Measurements from ENCODE around the gene CREG2. TPM values are rescaled to one million over a fixed set of nuclear protein-coding genes. Genes with fewer than 3 reads are reported as not detected.
A peak's percentile ranks its signal among the peaks of the same experiment; 100 is the strongest.
"Not testable (repeated sequence)": the region's sequence is repeated elsewhere in the genome, so short reads cannot be mapped to it uniquely, and the experiment has no call there.

CREG2 gene
- polyA plus RNA-seq, 1 experiment = not detected

DNA sequence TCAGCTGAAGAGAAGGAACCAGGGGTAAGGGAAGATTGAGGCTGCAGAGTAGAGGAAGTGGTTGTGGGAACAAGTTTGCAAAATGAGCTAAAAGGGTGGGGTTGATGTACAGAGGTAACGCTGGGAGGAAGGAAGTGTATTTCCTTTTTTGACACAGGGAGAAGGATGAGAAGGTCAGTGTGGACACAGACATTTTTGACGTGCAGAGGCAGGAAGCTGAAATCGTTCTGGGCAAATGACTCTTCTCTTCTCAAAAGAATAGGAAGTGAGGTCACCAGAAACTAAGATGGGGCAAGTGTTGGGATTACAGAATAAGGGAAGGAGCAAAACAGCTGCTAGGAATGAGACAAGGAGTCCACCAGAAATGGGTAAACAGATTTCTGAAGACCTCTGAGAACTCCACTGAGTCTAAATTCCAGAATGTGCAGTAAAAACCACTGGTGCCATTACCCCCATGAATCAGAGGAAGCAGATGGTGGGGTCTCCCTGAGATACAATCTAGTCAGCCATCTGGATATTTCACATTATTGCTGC, 58.8 kb downstream of the CREG2 start:
- H3K27me3 ChIP-seq (ENCODE audit: control insufficient read depth, insufficient read depth, low read length) = no peaks in the 10 kb centered on the region
- TF ChIP-seq CTCF (IDR thresholded peaks at IDR 0.05; ENCODE audit: low read depth, low read length) = no peak
- no peak overlapping the region for H3K4me3 ChIP-seq (ENCODE audit: low read depth, low read length)
- ChIA-PET POLR2A (no interaction called here), CTCF (interaction anchor here (1.4 to 1.5 kb wide), 2 partner anchors 13 to 555 kb away, joined by 3 to 8 read pairs; no protein-coding TSS in a partner anchor)
- peak; percentile 42 for DNase-seq (ENCODE audit: low read depth, low spot score)
- peak overlapping the region; percentile 49 for H3K27ac ChIP-seq (ENCODE audit: low read depth, low read length)
- H3K9me3 ChIP-seq (ENCODE audit: control insufficient read depth, insufficient read depth, low read length) = no peaks in the 10 kb centered on the region

- H3K9me3 ChIP-seq (ENCODE audit: control insufficient read depth, insufficient read depth, low read length) = no peaks in the 10 kb centered on the region
- H3K4me3 ChIP-seq (ENCODE audit: low read depth, low read length) = no peak overlapping the region
- no peaks in the 10 kb centered on the region for H3K27me3 ChIP-seq (ENCODE audit: control insufficient read depth, insufficient read depth, low read length)
- CTCF ChIA-PET = interaction anchor here (1.4 to 1.5 kb wide), 2 partner anchors 14 to 556 kb away, joined by 3 to 8 read pairs; no protein-coding TSS in a partner anchor
- POLR2A ChIA-PET = no interaction called here
- TF ChIP-seq CTCF (IDR thresholded peaks at IDR 0.05; ENCODE audit: low read depth, low read length) = no peak
- peak overlapping the region; percentile 49 for H3K27ac ChIP-seq (ENCODE audit: low read depth, low read length)
- DNase-seq (ENCODE audit: low read depth, low spot score) = no peak
These were observed 59.4 kb downstream of the CREG2 start for GRCh38 chr2:101327863-101328394.

- ChIA-PET POLR2A (no interaction called here), CTCF (no interaction called here)
- no peak overlapping the region for H3K27ac ChIP-seq (ENCODE audit: low read depth, low read length)
- H3K9me3 ChIP-seq (ENCODE audit: control insufficient read depth, insufficient read depth, low read length) = no peaks in the 10 kb centered on the region
- no peak for TF ChIP-seq CTCF (IDR thresholded peaks at IDR 0.05; ENCODE audit: low read depth, low read length)
- no peak overlapping the region for H3K4me3 ChIP-seq (ENCODE audit: low read depth, low read length)
- no peak for DNase-seq (ENCODE audit: low read depth, low spot score)
- H3K27me3 ChIP-seq (ENCODE audit: control insufficient read depth, insufficient read depth, low read length) = no peaks in the 10 kb centered on the region
These were observed 61.9 kb downstream of the CREG2 start for GRCh38 chr2:101325425-101325824.

- H3K27me3 ChIP-seq (ENCODE audit: control insufficient read depth, insufficient read depth, low read length); H3K4me3 ChIP-seq (ENCODE audit: low read depth, low read length); H3K27ac ChIP-seq (ENCODE audit: low read depth, low read length); DNase-seq (ENCODE audit: low read depth, low spot score); POLR2A ChIA-PET; CTCF ChIA-PET; H3K9me3 ChIP-seq (ENCODE audit: control insufficient read depth, insufficient read depth, low read length): not testable (repeated sequence)
These were observed 70.7 kb downstream of the CREG2 start for GRCh38 chr2:101316568-101316967.

DNA sequence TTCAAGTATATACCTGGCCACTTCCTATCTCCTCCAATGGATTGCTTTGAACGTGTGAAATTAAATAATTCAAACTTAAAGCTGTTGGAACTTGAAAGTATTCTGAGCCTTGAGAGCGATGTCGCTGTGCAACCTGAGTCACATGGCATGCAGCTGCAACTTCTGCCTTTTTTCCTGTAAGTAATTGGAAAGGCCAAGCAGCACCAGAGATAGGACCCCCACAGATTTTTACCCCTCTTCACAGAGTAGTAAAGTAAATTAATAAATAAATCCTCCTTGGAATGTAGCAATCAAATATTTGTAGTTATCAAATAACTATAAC, 75.6 kb downstream of the CREG2 start:
- no peak overlapping the region for H3K4me3 ChIP-seq (ENCODE audit: low read depth, low read length)
- ChIA-PET CTCF (no interaction called here), POLR2A (no interaction called here)
- peaks cover 8% of the 10 kb centered on the region for H3K27me3 ChIP-seq (ENCODE audit: control insufficient read depth, insufficient read depth, low read length)
- no peak for TF ChIP-seq CTCF (IDR thresholded peaks at IDR 0.05; ENCODE audit: low read depth, low read length)
- H3K27ac ChIP-seq (ENCODE audit: low read depth, low read length) = no peak overlapping the region
- no peaks in the 10 kb centered on the region for H3K9me3 ChIP-seq (ENCODE audit: control insufficient read depth, insufficient read depth, low read length)
- DNase-seq (ENCODE audit: low read depth, low spot score) = no peak

Measured in AG04450 (cell line).